ENCODE data around the gene MNT.

MNT gene

GRCh38 chr17:2380226-2380922 lies 20.5 kb downstream of the MNT start:
- no peak for DNase-seq

GRCh38 chr17:2379489-2380225 lies 21.2 kb downstream of the MNT start:
- DNase-seq = no peak

- no peak for DNase-seq
Observed at GRCh38 chr17:2378905-2379304, 22.0 kb downstream of the MNT start.

- DNase-seq = no peak
Observed at GRCh38 chr17:2377659-2378058, 23.2 kb downstream of the MNT start.

GRCh38 chr17:2376107-2376506 lies 24.8 kb downstream of the MNT start:
- no peak for DNase-seq

GRCh38 chr17:2375406-2375805 lies 25.5 kb downstream of the MNT start:
- no peak for DNase-seq

- DNase-seq = no peak
Observed at GRCh38 chr17:2374549-2375285, 26.1 kb downstream of the MNT start.

- DNase-seq = no peak
Observed at GRCh38 chr17:2373179-2373578, 27.7 kb downstream of the MNT start.

GRCh38 chr17:2372681-2373080 lies 28.2 kb downstream of the MNT start:
- no peak for DNase-seq

GRCh38 chr17:2372180-2372579 lies 28.7 kb downstream of the MNT start:
- DNase-seq = no peak

GRCh38 chr17:2371183-2372130 lies 29.4 kb downstream of the MNT start:
- DNase-seq = no peak

GRCh38 chr17:2370211-2370589 lies 30.7 kb downstream of the MNT start:
- no peak for DNase-seq

GRCh38 chr17:2369551-2370210 lies 31.2 kb downstream of the MNT start:
- no peak for DNase-seq

GRCh38 chr17:2369039-2369438 lies 31.8 kb downstream of the MNT start:
- DNase-seq = no peak

GRCh38 chr17:2368359-2368758 lies 32.5 kb downstream of the MNT start:
- no peak for DNase-seq

- DNase-seq = no peak
Observed at GRCh38 chr17:2366747-2367494, 33.9 kb downstream of the MNT start.

- DNase-seq = no peak
Observed at GRCh38 chr17:2365132-2365531, 35.7 kb downstream of the MNT start.

- DNase-seq = no peak
Observed at GRCh38 chr17:2364763-2365116, 36.1 kb downstream of the MNT start.

GRCh38 chr17:2363851-2364762 lies 36.8 kb downstream of the MNT start:
- DNase-seq = no peak

- no peak for DNase-seq
Observed at GRCh38 chr17:2363318-2363717, 37.5 kb downstream of the MNT start.

Measured in activated effector memory CD4-positive, alpha-beta T cell treated with anti-CD3 and anti-CD28 coated beads, Interleukin-2, amount 50 U/mL, for 16 hours (primary cell).